GM12891 (cell line): ENCODE measurements around the gene SPATA13.

Experiments
- POLR2A ChIP-seq: IDR thresholded peaks from 2 replicates; pipeline ENCODE4 v1.6.1; 2011; ENCODE audit warnings: low read depth, low read length, control low read depth
- POLR2AphosphoS5 ChIP-seq: IDR thresholded peaks from 2 replicates; pipeline ENCODE4 v1.6.1; 2011; ENCODE audit warnings: low read depth, low read length, control low read depth
- POU2F2 ChIP-seq: IDR thresholded peaks from 2 replicates; pipeline ENCODE4 v1.6.1; 2011; ENCODE audit warnings: low read depth, mild to moderate bottlenecking, control low read depth, low read length, moderate library complexity
- SPI1 ChIP-seq: IDR thresholded peaks from 2 replicates; pipeline ENCODE4 v1.6.1; 2011; ENCODE audit warnings: low read depth, low read length, control low read depth
- TAF1 ChIP-seq: IDR thresholded peaks from 2 replicates; pipeline ENCODE4 v1.6.1; 2011; ENCODE audit warnings: low read depth, low read length, control low read depth

DNA sequence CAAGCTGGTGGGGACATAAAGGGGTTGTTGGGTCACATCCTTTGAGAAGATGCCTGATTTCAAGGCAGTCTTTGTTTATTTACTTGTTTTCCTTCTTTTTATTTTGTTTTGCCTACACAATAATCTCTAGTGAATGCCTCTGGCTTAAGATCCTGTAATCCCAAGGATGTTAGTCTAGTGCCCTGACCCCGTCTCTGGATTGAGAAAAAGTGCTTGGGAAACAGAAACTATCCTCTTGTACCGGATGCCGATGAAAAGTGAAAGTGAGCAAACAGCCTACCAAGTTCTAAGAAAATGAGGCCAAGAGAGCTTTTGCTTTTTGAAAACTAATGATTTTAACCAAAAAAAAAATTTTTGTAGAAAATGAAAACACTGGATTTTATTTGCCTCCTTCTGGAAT is 106.8 kb downstream of the SPATA13 start:
- no peak for TF ChIP-seq TAF1
- TF ChIP-seq POLR2A, result no peak
- TF ChIP-seq SPI1, result no peak
- no peak for TF ChIP-seq POLR2AphosphoS5
- no peak for TF ChIP-seq POU2F2
